SH-SY5Y (cell line): ENCODE results near the gene RAET1G.

Experiments
- GATA2 ChIP-seq: IDR thresholded peaks from 2 replicates; pipeline ENCODE4 v1.6.1; 2011; ENCODE audit warnings: mild to moderate bottlenecking, low read depth, low read length
- GATA3 ChIP-seq: IDR thresholded peaks from 2 replicates; pipeline ENCODE4 v1.6.1; 2011; ENCODE audit warnings: low read depth, mild to moderate bottlenecking, low read length, moderate library complexity

The RAET1G gene

DNA sequence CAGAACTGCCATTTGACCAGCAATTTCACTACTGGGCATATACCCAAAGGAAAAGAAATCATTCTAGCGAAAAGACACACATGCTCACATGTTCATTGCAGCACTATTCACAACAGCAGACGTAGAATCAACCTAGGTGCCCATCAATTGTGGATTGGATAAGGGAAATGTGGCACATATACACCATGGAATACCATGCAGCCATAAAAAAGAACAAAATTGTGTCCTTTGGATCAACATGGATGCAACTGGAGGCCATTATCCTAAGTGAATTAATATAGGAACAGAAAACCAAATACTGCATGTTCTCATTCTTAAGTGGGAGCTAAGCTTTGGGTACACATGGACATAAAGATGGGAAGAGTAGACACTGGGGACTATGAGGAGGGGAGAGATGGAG, 41.1 kb downstream of the RAET1G start:
- TF ChIP-seq GATA3 (no peak), GATA2 (no peak)

- no peak for TF ChIP-seq GATA3
- no peak for TF ChIP-seq GATA2
These were observed 41.7 kb downstream of the RAET1G start for GRCh38 chr6:149881066-149881766.

DNA sequence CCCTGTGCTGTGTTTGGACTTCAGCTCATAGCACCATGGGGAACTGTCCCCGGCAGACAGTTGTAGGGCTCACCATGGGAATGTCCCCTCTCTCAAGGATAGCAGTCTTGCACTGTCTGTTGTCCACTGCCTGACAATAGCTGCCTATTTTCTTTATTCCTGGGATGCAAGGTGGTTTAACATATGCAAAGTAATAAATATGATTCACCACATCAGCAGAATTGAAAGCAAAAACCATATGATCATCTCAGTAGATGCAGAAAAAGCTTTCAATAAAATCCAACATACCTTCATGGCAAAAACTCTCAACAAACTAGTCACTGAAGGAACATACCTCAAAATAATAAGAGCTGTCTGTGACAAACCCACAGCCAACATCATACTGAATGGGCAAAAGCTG, 45.3 kb downstream of the RAET1G start:
- TF ChIP-seq GATA2 (no peak), GATA3 (no peak)

DNA sequence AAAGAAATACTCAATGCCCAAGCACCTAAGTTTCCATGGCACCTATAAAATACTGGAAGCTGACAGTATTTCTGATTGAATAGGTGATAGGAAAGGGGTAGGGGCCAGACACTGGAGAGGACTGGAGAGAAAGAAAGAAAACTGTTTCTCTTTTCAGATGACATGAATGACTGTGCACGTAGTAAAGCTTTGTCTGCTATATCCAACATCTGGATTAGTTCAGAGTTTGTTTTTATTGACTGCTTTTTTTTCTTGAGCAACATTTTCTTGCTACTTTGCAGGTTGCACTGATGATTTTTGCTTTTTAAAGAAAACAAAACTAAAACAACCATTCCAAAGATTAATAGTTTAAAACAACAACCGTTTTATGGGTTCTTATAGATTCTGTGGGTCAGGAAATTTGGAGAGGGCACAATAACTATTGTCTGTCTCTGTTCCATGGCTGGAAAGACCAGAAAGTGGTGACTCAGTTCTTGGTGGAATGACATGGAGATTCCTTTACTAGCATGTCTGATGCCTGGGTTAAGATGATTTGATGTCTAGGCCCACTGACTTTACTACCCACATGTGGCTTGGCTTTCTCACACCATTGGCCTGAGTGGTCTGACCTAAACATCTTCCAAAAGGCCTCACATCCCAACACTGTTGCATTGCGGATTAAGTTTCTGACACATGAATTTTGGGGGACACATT, 46.5 kb downstream of the RAET1G start:
- TF ChIP-seq GATA3 (no peak), GATA2 (no peak)

DNA sequence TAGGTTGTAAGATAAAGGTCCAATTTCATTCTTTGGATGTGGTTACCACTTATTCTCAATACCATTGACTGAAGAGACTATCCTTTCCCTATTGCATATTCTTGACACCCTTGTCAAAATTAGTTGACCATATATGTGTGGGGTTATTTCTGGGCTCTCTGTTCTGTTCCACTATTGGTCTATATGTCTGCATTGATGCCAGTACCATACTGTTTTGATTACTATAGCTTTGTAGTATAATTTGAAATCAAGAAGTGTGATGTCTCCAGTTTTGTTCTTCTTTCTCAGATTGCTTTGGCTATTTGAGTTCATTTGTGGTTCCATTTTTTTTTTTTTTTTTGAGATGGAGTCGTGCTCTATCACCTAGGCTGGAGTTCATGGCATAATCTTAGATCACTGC, 50.7 kb downstream of the RAET1G start:
- TF ChIP-seq GATA2: no peak
- TF ChIP-seq GATA3: no peak

DNA sequence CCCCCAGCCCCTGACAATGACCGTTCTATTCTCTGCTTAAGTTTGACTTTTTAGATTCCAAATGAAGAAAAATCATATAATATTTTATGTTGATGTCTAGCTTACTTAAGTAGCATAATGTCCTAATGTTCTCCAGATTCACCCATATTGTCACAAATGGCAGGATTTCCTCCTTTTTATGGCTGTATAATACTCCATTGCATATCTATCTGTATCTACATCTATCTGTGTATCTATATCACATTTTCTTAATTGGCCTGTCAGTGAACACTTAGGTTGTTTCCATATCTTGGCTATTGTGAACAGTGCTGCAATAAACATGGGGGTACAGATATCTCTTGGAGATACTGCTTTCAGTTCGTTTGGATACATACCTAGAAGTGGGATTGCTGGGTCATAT, 51.7 kb downstream of the RAET1G start:
- TF ChIP-seq GATA2 (no peak), GATA3 (no peak)

DNA sequence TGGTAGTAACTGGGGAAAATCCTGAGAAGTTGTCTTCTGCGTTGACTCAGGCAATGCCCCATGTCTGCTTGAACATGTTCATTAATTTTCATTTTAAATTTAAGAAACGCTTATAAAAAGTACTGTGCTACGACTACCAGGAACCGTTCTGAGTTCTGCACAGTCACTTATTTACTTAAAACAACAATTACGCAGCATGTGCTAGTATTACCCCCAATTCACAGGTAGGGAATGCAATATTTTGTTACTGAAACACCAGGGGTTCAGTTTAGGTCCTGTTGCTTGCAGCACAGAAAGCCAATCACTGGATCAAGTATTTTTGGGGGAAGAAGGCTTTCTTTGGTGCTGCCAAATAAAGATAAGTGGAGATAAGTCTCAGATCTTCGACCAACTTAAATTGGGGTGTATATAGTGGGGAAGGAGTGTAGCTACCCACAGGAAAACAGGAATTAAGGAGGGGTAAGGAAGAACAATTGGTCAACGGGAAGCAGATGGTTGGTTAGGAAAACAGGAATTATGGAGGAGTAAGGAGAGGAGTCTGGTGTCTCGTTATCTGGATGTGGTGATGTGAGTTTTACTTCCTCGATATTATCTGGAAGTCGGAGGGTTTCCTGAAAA, 53.5 kb downstream of the RAET1G start:
- TF ChIP-seq GATA3 (no peak), GATA2 (no peak)

GRCh38 chr6:149867876-149868640, 54.9 kb downstream of the RAET1G start:
- TF ChIP-seq GATA2 (no peak), GATA3 (no peak)
